MCF 10A (cell line): Measurements from ENCODE around the gene ZNF783. TPM values are rescaled to one million over a fixed set of nuclear protein-coding genes. Genes with fewer than 3 reads are reported as not detected.

Experiments
- BruUV-seq: library from RNA; stranded (reverse); fragments of 400-500 nt; replicated peaks from 2 replicates; lab custom pipeline; 2021; lab: Mats Ljungman, UMichigan
- CTCF ChIA-PET: fragments of 300-600 bp; sonication (Branson Sonifier 250); formaldehyde crosslinking; extraction: SDS; loops from one replicate; lab custom pipeline; 2021; ENCODE audit warnings: antibody characterized with exemption, inconsistent platforms; lab: Yijun Ruan, JAX
- POLR2A ChIA-PET: fragments of 300-600, 350-650 bp; sonication (Branson Sonifier 250); formaldehyde crosslinking; extraction: SDS; loops from one replicate; lab custom pipeline; 2020; ENCODE audit warnings: antibody characterized with exemption, inconsistent platforms; lab: Yijun Ruan, JAX
- DNase-seq: peaks from one replicate; pipeline ENCODE4 v3.0.0-alpha.2; 2018; ENCODE audit not compliant: unreplicated experiment
- H3K27ac Mint-ChIP-seq: one replicate; pipeline ENCODE4 v1.8.0; 2022; ENCODE audit warnings: mild to moderate bottlenecking, low read depth, mixed read lengths; ENCODE audit not compliant: unreplicated experiment
- H3K27me3 Mint-ChIP-seq: one replicate; pipeline ENCODE4 v1.8.0; 2022; ENCODE audit warnings: mixed read lengths; ENCODE audit not compliant: insufficient read depth, unreplicated experiment
- H3K36me3 Mint-ChIP-seq: one replicate; pipeline ENCODE4 v1.8.0; 2022; ENCODE audit warnings: mild to moderate bottlenecking, moderate library complexity, mixed read lengths; ENCODE audit not compliant: insufficient read depth, unreplicated experiment
- H3K4me1 Mint-ChIP-seq: one replicate; pipeline ENCODE4 v1.8.0; 2022; ENCODE audit warnings: mixed read lengths; ENCODE audit not compliant: insufficient read depth, unreplicated experiment
- H3K4me3 Mint-ChIP-seq: one replicate; pipeline ENCODE4 v1.8.0; 2022; ENCODE audit warnings: mild to moderate bottlenecking, moderate library complexity, mixed read lengths; ENCODE audit not compliant: unreplicated experiment
- H3K9me3 Mint-ChIP-seq: one replicate; pipeline ENCODE4 v1.8.0; 2022; ENCODE audit warnings: mixed read lengths; ENCODE audit not compliant: unreplicated experiment
- intact Hi-C: fragments of 100-400 bp; cut with micrococcal nuclease; formaldehyde crosslinking; loops from 2 replicates; pipeline ENCODE4 v1.14.1; 2022
- total RNA-seq: library from RNA; stranded (reverse); gene quantifications from 2 replicates; pipeline ENCODE4 v1.2.3, GENCODE V29; 2022
- TF ChIP-seq, protein P1 (sequence below): fragments of 200-600 bp; IDR thresholded peaks from one replicate; pipeline ENCODE4 v1.8.0; 2022; ENCODE audit warnings: antibody characterized with exemption, mild to moderate bottlenecking; ENCODE audit not compliant: unreplicated experiment

ZNF783 gene
- total RNA-seq, 1 experiment from 2014 or later, result 39.5 TPM

DNA sequence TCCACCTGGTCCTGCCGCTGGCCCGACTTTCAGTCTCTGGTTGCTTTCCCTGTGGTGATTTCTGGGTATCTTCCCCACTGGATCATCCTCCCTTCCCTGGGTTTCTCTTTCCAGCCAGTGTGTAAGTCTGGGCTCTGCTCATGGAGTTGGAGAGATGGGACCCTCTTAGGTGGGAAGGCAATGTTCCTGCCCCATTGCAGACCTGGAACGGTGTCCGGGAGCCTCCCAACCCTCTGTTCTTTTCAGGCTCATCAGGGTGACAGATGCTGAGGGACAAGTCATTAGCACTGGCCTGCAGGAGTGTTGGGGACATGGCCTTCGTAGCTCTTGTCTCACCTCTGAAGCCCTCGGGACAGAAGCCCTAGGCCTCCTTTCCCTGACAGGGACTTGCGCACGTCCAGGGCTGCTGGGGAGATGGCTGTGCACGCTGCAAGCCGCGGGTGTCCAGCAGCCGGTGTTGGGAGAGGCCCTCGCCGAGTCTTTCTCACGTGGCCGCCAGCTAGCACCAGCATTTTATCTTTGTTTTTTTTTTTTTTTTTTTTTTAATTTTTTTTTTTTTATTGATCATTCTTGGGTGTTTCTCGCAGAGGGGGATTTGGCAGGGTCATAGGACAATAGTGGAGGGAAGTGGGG lies 17.2 kb downstream of the ZNF783 start:
- TF ChIP-seq, protein P1, sequence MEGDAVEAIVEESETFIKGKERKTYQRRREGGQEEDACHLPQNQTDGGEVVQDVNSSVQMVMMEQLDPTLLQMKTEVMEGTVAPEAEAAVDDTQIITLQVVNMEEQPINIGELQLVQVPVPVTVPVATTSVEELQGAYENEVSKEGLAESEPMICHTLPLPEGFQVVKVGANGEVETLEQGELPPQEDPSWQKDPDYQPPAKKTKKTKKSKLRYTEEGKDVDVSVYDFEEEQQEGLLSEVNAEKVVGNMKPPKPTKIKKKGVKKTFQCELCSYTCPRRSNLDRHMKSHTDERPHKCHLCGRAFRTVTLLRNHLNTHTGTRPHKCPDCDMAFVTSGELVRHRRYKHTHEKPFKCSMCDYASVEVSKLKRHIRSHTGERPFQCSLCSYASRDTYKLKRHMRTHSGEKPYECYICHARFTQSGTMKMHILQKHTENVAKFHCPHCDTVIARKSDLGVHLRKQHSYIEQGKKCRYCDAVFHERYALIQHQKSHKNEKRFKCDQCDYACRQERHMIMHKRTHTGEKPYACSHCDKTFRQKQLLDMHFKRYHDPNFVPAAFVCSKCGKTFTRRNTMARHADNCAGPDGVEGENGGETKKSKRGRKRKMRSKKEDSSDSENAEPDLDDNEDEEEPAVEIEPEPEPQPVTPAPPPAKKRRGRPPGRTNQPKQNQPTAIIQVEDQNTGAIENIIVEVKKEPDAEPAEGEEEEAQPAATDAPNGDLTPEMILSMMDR, result no peak
- no peaks in the 10 kb centered on the region for H3K27me3 Mint-ChIP-seq
- peaks cover 84% of the 10 kb centered on the region for H3K36me3 Mint-ChIP-seq
- no peaks in the 10 kb centered on the region for H3K9me3 Mint-ChIP-seq
- no peak overlapping the region for H3K4me3 Mint-ChIP-seq
- CTCF ChIA-PET, result interaction anchor here (0.6 kb wide), 1 partner anchor 55 kb away, joined by 4 read pairs; no protein-coding TSS in a partner anchor
- no peak overlapping the region for H3K27ac Mint-ChIP-seq
- no peaks in the 10 kb centered on the region for H3K4me1 Mint-ChIP-seq
- POLR2A ChIA-PET, result no interaction called here
- intact Hi-C loops, result no loop called here
- BruUV-seq, result no TSS peak
- DNase-seq, result no peak

DNA sequence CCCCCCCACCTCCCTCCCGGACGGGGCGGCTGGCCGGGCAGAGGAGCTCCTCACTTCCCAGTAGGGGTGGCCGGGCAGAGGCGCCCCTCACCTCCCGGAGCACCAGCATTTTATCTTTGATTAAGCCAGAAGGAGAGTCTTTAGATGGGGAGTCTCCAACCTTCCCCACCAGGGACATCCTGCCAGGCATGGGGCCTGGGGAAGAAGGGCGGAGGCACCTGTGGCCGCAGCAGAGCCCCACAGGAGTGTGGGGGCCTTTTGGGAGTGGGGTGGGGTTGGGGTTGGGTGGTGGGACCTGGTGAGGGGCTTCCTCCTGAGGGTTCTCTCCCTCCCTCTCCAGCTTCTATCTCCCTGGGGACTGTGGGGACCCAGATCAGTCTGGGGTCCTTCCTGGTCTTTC lies 18.2 kb downstream of the ZNF783 start:
- DNase-seq, result no peak
- BruUV-seq, result no TSS peak
- intact Hi-C loops, result no loop called here
- Mint-ChIP-seq H3K4me3 (no peak overlapping the region), H3K27me3 (no peaks in the 10 kb centered on the region), H3K4me1 (no peaks in the 10 kb centered on the region), H3K36me3 (peaks cover 78% of the 10 kb centered on the region), H3K9me3 (no peaks in the 10 kb centered on the region), H3K27ac (no peak overlapping the region)
- TF ChIP-seq, protein P1, result no peak
- ChIA-PET CTCF (no interaction called here), POLR2A (no interaction called here)

DNA sequence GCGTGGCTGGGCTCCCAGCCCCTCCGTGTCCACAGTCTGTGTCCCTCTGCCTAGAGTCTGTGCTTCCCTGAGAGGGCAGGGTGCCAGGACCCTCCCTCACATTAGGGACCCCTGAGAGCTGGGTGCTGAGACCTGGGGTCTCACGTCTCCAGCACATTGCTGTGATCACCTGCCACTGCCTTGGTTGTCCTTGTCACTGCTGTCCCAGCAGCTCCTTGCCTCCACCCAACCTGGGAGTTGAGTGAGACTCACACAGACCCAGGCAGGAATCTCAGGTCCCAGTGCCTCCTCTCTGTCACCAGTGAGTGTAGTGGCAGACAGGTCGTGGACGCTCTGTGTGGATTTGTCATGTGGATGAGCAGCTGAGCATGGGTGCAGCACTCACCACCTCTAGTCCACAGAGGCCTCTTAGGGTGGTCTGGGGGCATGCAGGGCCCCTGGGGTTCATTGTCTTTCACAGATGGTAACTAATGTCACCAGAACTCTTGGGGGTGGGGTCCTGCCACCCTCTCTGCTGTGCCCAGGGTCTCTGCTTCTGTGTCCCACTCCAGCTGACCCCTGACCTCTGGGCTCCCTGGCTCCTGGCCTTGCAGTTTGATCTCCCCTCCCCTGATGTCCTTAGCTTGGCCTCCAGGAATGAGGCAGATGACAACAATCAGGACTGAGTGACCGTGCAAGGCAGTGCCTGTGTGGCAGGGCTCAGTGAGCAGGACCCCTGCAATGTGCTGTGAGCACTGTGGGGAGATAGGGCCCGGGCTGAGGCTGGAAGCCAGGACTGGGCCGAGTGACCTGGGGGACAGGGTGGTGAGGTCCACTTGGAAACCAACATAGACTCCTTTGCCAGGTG lies 18.9 kb downstream of the ZNF783 start:
- intact Hi-C loops, result no loop called here
- ChIA-PET CTCF (no interaction called here), POLR2A (no interaction called here)
- Mint-ChIP-seq H3K36me3 (peaks cover 78% of the 10 kb centered on the region), H3K9me3 (no peaks in the 10 kb centered on the region), H3K4me3 (no peak overlapping the region), H3K4me1 (peaks cover 4% of the 10 kb centered on the region), H3K27ac (no peak overlapping the region), H3K27me3 (no peaks in the 10 kb centered on the region)
- BruUV-seq, result no TSS peak
- DNase-seq, result no peak
- TF ChIP-seq, protein P1, result no peak
